Mammary epithelial cell (primary cell): ENCODE results near the gene KLF3.

Experiments
- CTCF ChIP-seq, 2 donors: IDR thresholded peaks in 1 of 2; conservative IDR thresholded peaks in 1 of 2; 2 replicates each; pipeline ENCODE4 v1.5.1; 2011 to 2012; ENCODE audit warnings: inconsistent platforms in 2 of 2, low read length in 2 of 2, mild to moderate bottlenecking in 2 of 2, control low read depth in 1 of 2, low read depth in 1 of 2; ENCODE audit not compliant: insufficient read depth in 1 of 2; ENCODE audit errors: extremely low read depth in 1 of 2
- EZH2 ChIP-seq: IDR thresholded peaks from 2 replicates; pipeline ENCODE4 v1.6.1; 2012; ENCODE audit warnings: low read length, inconsistent platforms, borderline replicate concordance

GRCh38 chr4:38684951-38685844 is 21.2 kb downstream of the KLF3 start:
- TF ChIP-seq CTCF (conservative IDR thresholded peaks at IDR 0.05 in 1 of 2, IDR thresholded peaks at IDR 0.05 in 1 of 2; ENCODE audit: extremely low read depth in 1 of 2, insufficient read depth in 1 of 2, low read depth in 1 of 2, low read length in 2 of 2), result no peak
- TF ChIP-seq EZH2, result no peak
